ENCODE results near the gene ACTL8. TPM values are rescaled to one million over a fixed set of nuclear protein-coding genes. Genes with fewer than 3 reads are reported as not detected.

The ACTL8 gene
- total RNA-seq, 6 experiments from 2014 or later: 0.12 to 0.14 TPM; not detected in 4

DNA sequence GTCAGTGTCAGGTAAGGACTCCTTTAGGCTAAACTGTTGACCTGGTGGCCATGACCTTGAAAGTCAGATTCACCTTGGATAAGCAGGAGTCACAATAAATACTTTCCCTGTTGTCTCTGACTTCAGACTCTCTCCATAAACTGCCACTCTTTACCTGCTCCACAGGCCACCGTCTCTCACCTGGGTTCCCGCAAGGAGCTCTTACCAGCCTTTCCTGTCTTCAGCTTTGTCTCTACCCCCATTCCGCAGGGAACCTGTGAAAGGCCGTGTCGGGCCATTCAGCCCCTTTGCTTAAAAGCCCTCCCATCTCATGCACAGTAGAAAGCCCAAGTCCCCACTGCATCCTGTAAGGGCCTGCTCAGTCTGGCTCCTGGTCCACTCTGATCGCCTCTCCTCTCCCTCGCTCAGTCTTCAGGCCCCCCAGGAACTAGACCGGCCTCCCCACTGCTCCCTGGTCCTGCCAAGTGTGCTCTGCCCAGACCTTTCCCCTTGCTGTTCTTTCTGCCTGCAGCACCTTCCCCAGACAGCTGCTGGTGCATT is 79.5 kb downstream of the ACTL8 start:
- DNase-seq: no peak
- Mint-ChIP-seq H3K9me3 (no peaks in the 10 kb centered on the region), H3K36me3 (ENCODE audit: low read depth) (no peaks in the 10 kb centered on the region), H3K4me3 (no peak overlapping the region), H3K27me3 (ENCODE audit: insufficient read depth) (peaks cover 32% of the 10 kb centered on the region), H3K4me1 (ENCODE audit: low read depth) (no peaks in the 10 kb centered on the region), H3K27ac (no peak overlapping the region)
- no peak for TF ChIP-seq CTCF (IDR thresholded peaks at IDR 0.05)

DNA sequence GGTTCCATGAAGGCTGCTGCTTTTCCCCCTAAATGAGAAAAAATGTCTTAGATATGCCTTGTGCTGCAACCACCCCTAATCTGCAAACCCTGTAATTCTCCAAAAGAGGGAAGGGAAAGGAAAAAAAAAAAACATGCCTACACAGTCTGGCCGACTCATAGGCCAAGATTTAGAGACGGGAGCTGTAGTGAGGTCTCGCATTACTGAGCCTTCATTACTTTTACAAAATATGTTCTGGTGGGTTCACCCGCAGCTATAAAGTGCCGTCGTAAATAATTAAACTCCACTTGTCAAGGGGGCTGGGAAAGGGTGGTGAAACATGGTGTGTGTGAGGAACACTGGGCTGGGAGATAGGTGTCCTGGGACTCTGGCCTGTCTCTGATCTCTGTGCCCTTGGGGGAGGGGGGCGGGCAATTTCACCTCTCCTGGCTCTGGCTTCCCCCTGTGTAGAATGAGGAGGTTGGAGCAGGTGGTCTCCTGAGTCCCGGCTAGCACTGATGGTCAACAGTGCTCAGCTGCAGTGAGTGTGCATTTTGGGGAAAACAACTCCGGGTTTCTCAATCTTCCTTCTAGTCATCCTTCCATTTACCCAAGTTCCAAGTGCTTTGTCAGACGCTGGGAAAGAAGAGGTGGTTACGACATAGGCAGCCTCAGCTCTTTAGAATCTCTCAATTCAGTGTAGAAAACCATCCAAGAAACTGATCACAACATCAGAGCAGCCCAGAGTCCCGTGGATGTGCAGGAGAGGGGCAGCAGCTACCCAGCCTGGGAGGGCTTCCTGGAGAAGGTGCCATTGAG is 82.3 kb downstream of the ACTL8 start:
- Mint-ChIP-seq H3K27ac (no peak overlapping the region; the same call in 1 of the 2 replicates), H3K27me3 (ENCODE audit: insufficient read depth) (peaks cover 41% of the 10 kb centered on the region), H3K36me3 (ENCODE audit: low read depth) (no peaks in the 10 kb centered on the region), H3K4me3 (no peak overlapping the region), H3K4me1 (ENCODE audit: low read depth) (no peaks in the 10 kb centered on the region), H3K9me3 (no peaks in the 10 kb centered on the region)
- TF ChIP-seq CTCF (IDR thresholded peaks at IDR 0.05): no peak
- no peak for DNase-seq

DNA sequence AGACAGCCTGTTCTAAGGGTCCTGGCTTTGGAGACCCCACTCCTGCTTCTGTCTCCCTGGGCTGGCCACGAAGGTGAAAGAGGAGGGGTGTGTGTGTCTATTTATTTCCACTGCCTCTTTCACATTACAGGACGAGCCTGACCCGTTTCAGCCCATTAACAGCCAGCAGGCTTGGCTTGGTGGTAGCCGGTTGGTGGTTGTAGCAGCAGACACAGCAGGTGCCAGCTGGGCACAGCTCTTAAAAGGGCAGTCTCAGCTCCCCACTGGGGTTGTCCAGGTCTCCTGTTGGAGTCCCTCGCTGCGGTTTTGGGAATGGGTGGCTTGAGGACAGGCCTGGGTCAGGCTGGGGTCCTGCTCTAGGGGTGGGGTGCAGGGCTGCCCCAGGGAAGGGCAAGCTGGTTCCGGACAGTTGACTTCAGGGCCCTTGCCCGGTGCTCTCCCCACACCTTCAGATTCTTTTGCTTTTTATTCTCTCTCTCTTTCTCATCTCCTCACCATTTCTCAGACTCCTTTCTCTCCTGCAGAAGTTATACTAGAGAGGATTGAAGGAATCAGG is 84.6 kb downstream of the ACTL8 start:
- Mint-ChIP-seq H3K27ac (no peak overlapping the region), H3K4me1 (ENCODE audit: low read depth) (no peaks in the 10 kb centered on the region), H3K36me3 (ENCODE audit: low read depth) (no peaks in the 10 kb centered on the region), H3K9me3 (no peaks in the 10 kb centered on the region), H3K27me3 (ENCODE audit: insufficient read depth) (peaks cover 37% of the 10 kb centered on the region), H3K4me3 (no peak overlapping the region)
- DNase-seq: no peak
- no peak for TF ChIP-seq CTCF (IDR thresholded peaks at IDR 0.05)

DNA sequence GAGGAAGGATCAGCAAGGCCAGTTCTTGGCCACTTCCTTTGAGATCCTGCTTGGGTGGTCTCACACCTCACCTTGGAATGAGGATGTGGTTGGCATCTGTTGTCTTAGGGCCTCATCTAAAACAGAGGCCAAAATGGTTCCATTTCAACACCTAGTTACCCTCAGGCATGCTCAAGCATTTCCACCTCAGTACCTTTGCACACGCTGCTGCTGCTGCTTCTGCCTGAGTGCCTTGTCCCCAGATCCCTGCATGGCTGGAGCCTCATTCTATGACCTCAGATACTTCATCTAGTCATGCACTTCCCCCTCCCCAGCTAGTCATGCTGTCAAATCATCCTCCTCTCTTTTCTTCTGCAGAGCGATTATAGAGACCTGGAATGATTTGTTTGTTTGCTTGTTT is 86.8 kb downstream of the ACTL8 start:
- Mint-ChIP-seq H3K27me3 (ENCODE audit: insufficient read depth) (peaks cover 41% of the 10 kb centered on the region), H3K36me3 (ENCODE audit: low read depth) (no peaks in the 10 kb centered on the region), H3K4me3 (no peak overlapping the region), H3K9me3 (no peaks in the 10 kb centered on the region), H3K4me1 (ENCODE audit: low read depth) (no peaks in the 10 kb centered on the region), H3K27ac (no peak overlapping the region)
- TF ChIP-seq CTCF (IDR thresholded peaks at IDR 0.05): no peak
- no peak for DNase-seq

DNA sequence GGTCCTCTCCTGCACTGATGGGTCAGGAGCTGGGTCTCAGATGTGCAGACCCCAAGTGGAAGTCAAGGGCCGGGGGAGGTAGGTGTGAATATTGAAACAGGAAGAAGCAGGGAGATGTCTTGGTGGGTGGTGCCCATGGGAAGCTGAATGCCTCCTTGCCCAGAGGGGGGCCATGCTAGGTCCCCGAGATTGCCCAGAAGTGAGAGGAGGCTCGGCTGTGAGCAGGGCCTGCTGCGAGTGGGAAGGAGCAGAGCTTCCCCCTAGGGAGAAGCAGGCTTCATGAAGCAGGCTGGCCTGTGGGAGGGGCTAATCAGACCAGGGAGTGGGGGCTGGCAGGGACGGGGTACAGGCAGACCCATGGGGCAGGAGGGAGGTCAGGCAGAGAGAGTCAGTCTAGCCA is 87.6 kb downstream of the ACTL8 start:
- H3K9me3 Mint-ChIP-seq: no peaks in the 10 kb centered on the region
- peaks cover 38% of the 10 kb centered on the region for H3K27me3 Mint-ChIP-seq (ENCODE audit: insufficient read depth)
- no peak overlapping the region for H3K27ac Mint-ChIP-seq
- no peaks in the 10 kb centered on the region for H3K36me3 Mint-ChIP-seq (ENCODE audit: low read depth)
- no peaks in the 10 kb centered on the region for H3K4me1 Mint-ChIP-seq (ENCODE audit: low read depth)
- DNase-seq: no peak
- no peak for TF ChIP-seq CTCF (IDR thresholded peaks at IDR 0.05)
- H3K4me3 Mint-ChIP-seq: no peak overlapping the region

Data from HFFc6 (cell line).